H1 (cell line): ENCODE data around the gene SLC45A1. TPM values are rescaled to one million over a fixed set of nuclear protein-coding genes. Genes with fewer than 3 reads are reported as not detected.
A peak's percentile ranks its signal among the peaks of the same experiment; 100 is the strongest.
"Not testable (repeated sequence)": the region's sequence is repeated elsewhere in the genome, so short reads cannot be mapped to it uniquely, and the experiment has no call there.

Source experiments
- CTCF ChIA-PET: fragments of 300-600 bp; sonication (Branson Sonifier 250); formaldehyde crosslinking; loops from one replicate; lab custom pipeline; 2021; ENCODE audit not compliant: partially characterized antibody; lab: Charles Lee
- POLR2A ChIA-PET: fragments of 300-600 bp; sonication (Branson Sonifier 250); formaldehyde crosslinking; loops from one replicate; lab custom pipeline; 2021; ENCODE audit warnings: inconsistent platforms; ENCODE audit not compliant: partially characterized antibody; lab: Charles Lee
- DNase-seq, 2 experiments: peaks; one replicate each; pipeline versions ENCODE4 v3.0.0 to v3.0.0-alpha.2; 2010 to 2022; ENCODE audit warnings: low spot score in 2 of 2, low read depth in 1 of 2, mixed read lengths in 1 of 2
- FAIRE-seq: peaks from 2 replicates; lab custom pipeline; 2011; peaks lifted over from hg19 to GRCh38; lab: Jason Lieb, UNC
- H2AFZ ChIP-seq: 2 replicates; pipeline ENCODE4 v1.8.1; 2012; ENCODE audit warnings: low read length, inconsistent platforms
- H2AK5ac ChIP-seq: 2 replicates; pipeline ENCODE4 v1.6.1; 2013; ENCODE audit warnings: low read depth, low read length
- H2BK120ac ChIP-seq: replicated peaks from 2 replicates; pipeline ENCODE3; 2013; ENCODE audit warnings: low read depth, low read length, inconsistent platforms
- H2BK12ac ChIP-seq: 2 replicates; pipeline ENCODE4 v1.6.1; 2013; ENCODE audit warnings: low read depth, low read length
- H2BK15ac ChIP-seq: 2 replicates; pipeline ENCODE4 v1.6.1; 2013; ENCODE audit warnings: low read length
- H2BK20ac ChIP-seq: 2 replicates; pipeline ENCODE4 v1.6.1; 2013; ENCODE audit warnings: low read length
- H2BK5ac ChIP-seq: 2 replicates; pipeline ENCODE4 v1.6.1; 2013; ENCODE audit warnings: low read depth, low read length
- H3K14ac ChIP-seq: 2 replicates; pipeline ENCODE4 v1.6.1; 2013; ENCODE audit warnings: inconsistent platforms; ENCODE audit not compliant: insufficient read length
- H3K18ac ChIP-seq: 2 replicates; pipeline ENCODE4 v1.6.1; 2013; ENCODE audit warnings: low read length; ENCODE audit errors: extremely low read depth
- H3K23ac ChIP-seq: 2 replicates; pipeline ENCODE4 v1.6.1; 2013; ENCODE audit warnings: inconsistent platforms; ENCODE audit not compliant: insufficient read length
- H3K23me2 ChIP-seq: 2 replicates; pipeline ENCODE4 v1.6.1; 2013; ENCODE audit warnings: low read depth, low read length
- H3K27ac ChIP-seq: 2 replicates; pipeline ENCODE4 v1.6.1; 2011; ENCODE audit warnings: low read depth, low read length, inconsistent platforms
- H3K27me3 ChIP-seq, 4 experiments: replicated peaks in 1 of 4; 1 replicate in 1 of 4; 2 replicates in 3 of 4; pipeline versions ENCODE4 v1.6.1 to v1.8.1; 2011 to 2013; ENCODE audit warnings: low read length in 3 of 4, mild to moderate bottlenecking in 3 of 4, inconsistent platforms in 2 of 4, mixed read lengths in 2 of 4, moderate library complexity in 1 of 4; ENCODE audit not compliant: control insufficient read depth in 3 of 4, insufficient read depth in 3 of 4; ENCODE audit errors: extremely low read depth in 1 of 4
- H3K36me3 ChIP-seq, 4 experiments: 2 replicates each; pipeline versions ENCODE4 v1.6.1 to v1.8.1; 2011 to 2013; ENCODE audit warnings: mild to moderate bottlenecking in 4 of 4, low read length in 3 of 4, moderate library complexity in 2 of 4, control low read depth in 1 of 4, inconsistent platforms in 1 of 4; ENCODE audit not compliant: insufficient read depth in 4 of 4, control insufficient read depth in 2 of 4
- H3K4ac ChIP-seq: replicated peaks from 2 replicates; pipeline ENCODE3; 2013; ENCODE audit warnings: low read length, low read depth, mixed read lengths, inconsistent platforms; ENCODE audit not compliant: insufficient read length
- H3K4me1 ChIP-seq, 4 experiments: replicated peaks in 1 of 4; 1 replicate in 1 of 4; 2 replicates in 3 of 4; pipeline versions ENCODE4 v1.6.1 to v1.8.1; 2011 to 2013; ENCODE audit warnings: low read length in 3 of 4, inconsistent platforms in 2 of 4, mixed read lengths in 1 of 4; ENCODE audit not compliant: insufficient read depth in 4 of 4, control insufficient read depth in 3 of 4
- H3K4me2 ChIP-seq, 2 experiments: 2 replicates each; pipeline versions ENCODE4 v1.6.1 to v1.8.1; 2011 to 2013; ENCODE audit warnings: low read depth in 2 of 2, low read length in 2 of 2, control low read depth in 1 of 2, inconsistent platforms in 1 of 2, mild to moderate bottlenecking in 1 of 2; ENCODE audit not compliant: insufficient read depth in 1 of 2
- H3K4me3 ChIP-seq, 4 experiments: fragments of 200-600, 300-600 bp in 1 of 4; sonication (generic), shearing (Covaris generic), sonication (Bioruptor Twin) in 1 of 4; 2 replicates each; pipeline versions ENCODE4 v1.5.1 to v1.8.1; 2011 to 2016; ENCODE audit warnings: low read length in 4 of 4, low read depth in 3 of 4, control low read depth in 2 of 4, inconsistent platforms in 2 of 4, mild to moderate bottlenecking in 2 of 4, mixed read lengths in 1 of 4, moderate library complexity in 1 of 4; ENCODE audit not compliant: insufficient read depth in 2 of 4; ENCODE audit errors: extremely low read depth in 1 of 4
- H3K56ac ChIP-seq: replicated peaks from 2 replicates; pipeline ENCODE3; 2013; ENCODE audit warnings: low read depth, mild to moderate bottlenecking, mixed read lengths, low read length, inconsistent platforms; ENCODE audit not compliant: insufficient read length
- H3K79me1 ChIP-seq: 2 replicates; pipeline ENCODE4 v1.6.1; 2013; ENCODE audit warnings: low read depth, low read length, control low read depth
- H3K79me2 ChIP-seq, 2 experiments: 2 replicates each; pipeline versions ENCODE4 v1.6.1 to v1.8.1; 2012 to 2013; ENCODE audit warnings: low read length in 2 of 2, mild to moderate bottlenecking in 2 of 2, inconsistent platforms in 1 of 2; ENCODE audit not compliant: insufficient read depth in 2 of 2, control insufficient read depth in 1 of 2
- H3K9ac ChIP-seq, 4 experiments: replicated peaks in 1 of 4; 1 replicate in 1 of 4; 2 replicates in 3 of 4; pipeline versions ENCODE4 v1.6.1 to v1.8.1; 2011 to 2013; ENCODE audit warnings: low read depth in 3 of 4, low read length in 3 of 4, control low read depth in 2 of 4, mild to moderate bottlenecking in 2 of 4, moderate library complexity in 2 of 4, inconsistent platforms in 1 of 4; ENCODE audit errors: extremely low read depth in 1 of 4
- H3K9me3 ChIP-seq, 2 experiments: 2 replicates each; pipeline versions ENCODE4 v1.6.1 to v1.8.1; 2012 to 2013; ENCODE audit warnings: mild to moderate bottlenecking in 2 of 2, moderate library complexity in 2 of 2, control low read depth in 1 of 2, inconsistent platforms in 1 of 2, low read depth in 1 of 2, low read length in 1 of 2, mixed read lengths in 1 of 2; ENCODE audit not compliant: insufficient read depth in 2 of 2
- H4K20me1 ChIP-seq, 2 experiments: replicated peaks in 1 of 2; 2 replicates each; pipeline versions ENCODE3 to v1.8.1; 2011 to 2013; ENCODE audit warnings: inconsistent platforms in 2 of 2, low read length in 2 of 2, mild to moderate bottlenecking in 1 of 2; ENCODE audit not compliant: insufficient read depth in 2 of 2, control insufficient read depth in 1 of 2
- H4K5ac ChIP-seq: 2 replicates; pipeline ENCODE4 v1.6.1; 2013; ENCODE audit warnings: low read length, low read depth, mixed read lengths, inconsistent platforms; ENCODE audit not compliant: insufficient read length
- H4K8ac ChIP-seq: 2 replicates; pipeline ENCODE4 v1.8.0; 2013; ENCODE audit warnings: mild to moderate bottlenecking, moderate library complexity, low read length, inconsistent platforms; ENCODE audit not compliant: insufficient read depth; ENCODE audit errors: extremely low read depth
- H4K91ac ChIP-seq: replicated peaks from 2 replicates; pipeline ENCODE3; 2013; ENCODE audit warnings: low read length, mixed read lengths, inconsistent platforms; ENCODE audit not compliant: insufficient read length
- WGBS, 2 experiments: shearing (Covaris generic) in 1 of 2; methylation state at CpG; one replicate each; pipeline versions ENCODE4 v1.1.6 to v1.1.7; 2013 to 2015; ENCODE audit warnings: low lambda C conversion rate in 2 of 2, mixed read lengths in 2 of 2, inconsistent platforms in 1 of 2, low coverage in 1 of 2, missing lambda C conversion rate in 1 of 2; ENCODE audit not compliant: insufficient replicate concordance in 2 of 2, insufficient coverage in 1 of 2, insufficient read length in 1 of 2; ENCODE audit errors: extremely low coverage in 1 of 2, missing lambda C conversion rate in 1 of 2; 5-methylcytosine and 5-hydroxymethylcytosine counted together
- polyA plus RNA-seq, 7 experiments: library from polyadenylated mRNA; depleted of rRNA in 3 of 7; stranded (reverse) in 5 of 7; unstranded in 2 of 7; fragments of >200 nt in 5 of 7; fragments of 200-250 nt in 2 of 7; gene quantifications; 1 replicate in 5 of 7; 2 replicates in 1 of 7; 4 replicates in 1 of 7; pipeline versions ENCODE4 v1.2.1 to v1.2.3, GENCODE V29; 2011 to 2013; ENCODE audit warnings: missing spikeins in 2 of 7, mixed read lengths in 2 of 7
- total RNA-seq: library from RNA; stranded (reverse); fragmentation: NEBNext Ultra II Directional; extraction: Animal tissue kit (Norgen Biotek cat#: 25700); gene quantifications from 2 replicates; pipeline ENCODE4 v1.2.1, GENCODE V29; 2021

The SLC45A1 gene
- total and polyA plus RNA-seq, 2 of the 8 experiments (the other 6 are each of a cell fraction or from before 2014, with no cell fraction given), result 1.0 to 1.7 TPM

DNA sequence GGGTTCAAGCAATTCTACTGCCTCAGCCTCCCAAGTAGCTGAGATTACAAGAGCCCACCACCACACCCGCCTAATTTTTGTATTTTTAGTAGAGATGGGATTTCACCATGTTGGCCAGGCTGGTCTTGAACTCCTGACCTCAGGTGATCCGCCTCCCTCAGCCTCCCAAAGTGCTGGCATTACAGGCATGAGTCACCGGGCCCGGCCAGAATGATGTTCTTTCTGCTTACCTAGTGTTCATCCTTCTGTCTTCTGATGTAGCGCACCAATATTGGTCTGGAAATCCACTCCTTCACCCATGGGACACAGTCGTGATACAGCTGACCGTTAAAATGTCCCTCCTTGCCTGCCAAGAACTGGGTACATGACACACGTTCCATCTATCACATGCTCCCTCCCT lies 39.2 kb upstream of the SLC45A1 start:
- H3K56ac ChIP-seq, H3K36me3 ChIP-seq, H3K79me1 ChIP-seq, H4K5ac ChIP-seq, H2BK120ac ChIP-seq, POLR2A ChIA-PET, H2BK5ac ChIP-seq, H3K9me3 ChIP-seq, H3K4me3 ChIP-seq, H3K4me2 ChIP-seq, H3K9ac ChIP-seq, H2AK5ac ChIP-seq, H3K4me1 ChIP-seq, H4K20me1 ChIP-seq, H4K8ac ChIP-seq, FAIRE-seq, H3K79me2 ChIP-seq, H3K27me3 ChIP-seq, DNase-seq, H2BK20ac ChIP-seq, H3K14ac ChIP-seq, H3K23ac ChIP-seq, H3K23me2 ChIP-seq, H3K18ac ChIP-seq, H2BK15ac ChIP-seq, H2AFZ ChIP-seq, H3K27ac ChIP-seq: not testable (repeated sequence)
- peak overlapping the region; percentile 25 for H4K91ac ChIP-seq
- peak overlapping the region; percentile 96 for H3K4ac ChIP-seq
- WGBS, 2 experiments, result 92% methylated on average over 8 of the region's 8 CpGs; no CpG with 5 or more reads in 1 of the 2 experiments
- CTCF ChIA-PET, result interaction anchor here (1.3 kb wide), 1 partner anchor 18 kb away, joined by 3 read pairs; no protein-coding TSS in a partner anchor
- H2BK12ac ChIP-seq, result 0 out of 2 replicates have a peak overlapping the region, but pooled peaks have one; percentile 68
